ENCODE measurements around the gene SPARC. TPM values are rescaled to one million over a fixed set of nuclear protein-coding genes. Genes with fewer than 3 reads are reported as not detected.
"Not testable (repeated sequence)": the region's sequence is repeated elsewhere in the genome, so short reads cannot be mapped to it uniquely, and the experiment has no call there.

Gene SPARC
- total RNA-seq, 1 experiment from 2014 or later = not detected

DNA sequence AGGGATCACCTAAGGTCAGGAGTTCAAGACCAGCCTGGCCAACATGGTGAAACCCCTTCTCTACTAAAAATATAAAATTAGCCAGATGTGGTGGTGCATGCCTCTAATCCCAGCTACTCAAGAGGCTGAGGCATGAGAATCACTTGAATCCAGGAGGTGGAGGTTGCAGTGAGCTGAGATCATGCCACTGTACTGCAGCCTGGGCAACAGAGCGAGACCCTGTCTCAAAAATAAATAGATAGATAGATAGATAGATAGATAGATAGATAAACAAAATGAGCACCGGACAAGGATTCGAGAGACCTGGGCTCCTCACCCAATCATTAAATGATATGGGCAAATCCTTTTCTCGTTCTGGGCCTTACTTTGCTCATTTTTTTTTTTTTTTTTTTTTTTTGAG, 11.4 kb upstream of the SPARC start:
- H3K27me3 ChIP-seq (ENCODE audit: low read length); H3K36me3 ChIP-seq (ENCODE audit: insufficient read depth, low read length); H3K9me2 ChIP-seq (replicated peaks; ENCODE audit: insufficient read depth, low read length); H3K9me3 ChIP-seq (ENCODE audit: low read length); H3K4me2 ChIP-seq (ENCODE audit: low read depth, low read length, poor library complexity, severe bottlenecking); H3K79me2 ChIP-seq (ENCODE audit: low read length); H2AFZ ChIP-seq (ENCODE audit: low read length); H3K27ac ChIP-seq (ENCODE audit: low read length); H3K4me3 ChIP-seq (ENCODE audit: low read length); H3K9ac ChIP-seq (ENCODE audit: low read length); DNase-seq; H4K20me1 ChIP-seq (ENCODE audit: insufficient read depth, low read depth, low read length): not testable (repeated sequence)
- peaks cover 39% of the 10 kb centered on the region for H3K4me1 ChIP-seq (ENCODE audit: low read length)

DNA sequence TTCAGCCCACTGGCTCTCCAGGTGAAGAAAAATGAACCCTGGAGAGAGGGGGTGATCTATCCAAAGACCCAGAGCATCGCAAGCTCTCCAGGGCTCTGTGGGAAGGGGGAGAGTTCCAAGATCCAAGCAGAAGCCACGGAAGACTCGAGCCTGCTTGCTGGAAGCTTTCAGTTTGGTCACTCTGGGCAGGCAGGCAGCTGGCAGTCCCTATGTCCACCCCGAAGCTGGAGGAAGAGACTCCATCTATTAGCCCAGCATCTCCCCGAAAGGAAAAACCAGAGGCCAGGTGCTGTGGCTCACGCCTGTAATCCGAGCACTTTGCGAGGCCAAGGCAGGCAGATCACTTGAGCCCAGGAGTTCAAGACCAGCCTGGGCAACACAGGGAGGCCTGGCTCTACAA, 10.7 kb upstream of the SPARC start:
- Histone ChIP-seq H2AFZ (ENCODE audit: low read length) (no peak overlapping the region), H3K4me3 (ENCODE audit: low read length) (no peak overlapping the region), H3K9me2 (replicated peaks; ENCODE audit: insufficient read depth, low read length) (no peaks in the 10 kb centered on the region), H4K20me1 (ENCODE audit: insufficient read depth, low read depth, low read length) (no peaks in the 10 kb centered on the region), H3K9ac (ENCODE audit: low read length) (no peak overlapping the region), H3K36me3 (ENCODE audit: insufficient read depth, low read length) (no peaks in the 10 kb centered on the region), H3K27me3 (ENCODE audit: low read length) (no peaks in the 10 kb centered on the region), H3K9me3 (ENCODE audit: low read length) (no peaks in the 10 kb centered on the region), H3K4me2 (ENCODE audit: low read depth, low read length, poor library complexity, severe bottlenecking) (no peak overlapping the region), H3K27ac (ENCODE audit: low read length) (no peak overlapping the region), H3K79me2 (ENCODE audit: low read length) (no peaks in the 10 kb centered on the region), H3K4me1 (ENCODE audit: low read length) (peaks cover 33% of the 10 kb centered on the region)
- DNase-seq = no peak

DNA sequence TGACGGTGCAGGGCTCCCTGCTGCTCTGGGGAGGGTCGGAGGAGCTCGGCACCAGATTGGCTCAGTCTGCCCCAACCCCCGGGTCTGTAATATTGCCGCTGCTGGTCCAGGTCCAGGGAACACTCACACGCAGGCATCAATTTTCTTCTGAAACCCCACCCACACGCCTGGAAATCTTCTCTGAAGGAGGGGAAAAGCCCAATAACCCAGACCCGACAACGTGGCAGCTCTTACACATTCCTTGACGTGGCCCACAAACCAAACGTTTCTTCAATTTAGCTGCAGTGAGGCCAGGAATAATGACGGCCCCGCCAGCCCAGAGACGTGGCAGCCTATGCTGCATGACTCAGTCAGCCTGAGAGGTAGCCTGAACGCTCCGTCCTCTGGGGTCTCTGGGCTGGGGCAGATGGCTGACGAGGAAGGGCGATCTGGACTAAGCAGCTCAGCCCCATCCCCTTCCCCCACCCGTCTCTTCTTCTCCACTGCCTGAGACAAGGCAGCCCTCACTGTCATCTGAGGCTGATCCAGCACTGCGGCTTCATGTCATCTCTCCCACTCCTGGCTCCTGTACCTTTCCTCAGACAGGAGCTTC, 9.9 kb upstream of the SPARC start:
- no peaks in the 10 kb centered on the region for H3K9me2 ChIP-seq (replicated peaks; ENCODE audit: insufficient read depth, low read length)
- no peak overlapping the region for H2AFZ ChIP-seq (ENCODE audit: low read length)
- H3K9me3 ChIP-seq (ENCODE audit: low read length) = no peaks in the 10 kb centered on the region
- no peaks in the 10 kb centered on the region for H4K20me1 ChIP-seq (ENCODE audit: insufficient read depth, low read depth, low read length)
- H3K4me3 ChIP-seq (ENCODE audit: low read length) = no peak overlapping the region
- H3K4me2 ChIP-seq (ENCODE audit: low read depth, low read length, poor library complexity, severe bottlenecking) = no peak overlapping the region
- H3K27ac ChIP-seq (ENCODE audit: low read length) = no peak overlapping the region
- no peak overlapping the region for H3K9ac ChIP-seq (ENCODE audit: low read length)
- H3K79me2 ChIP-seq (ENCODE audit: low read length) = no peaks in the 10 kb centered on the region
- no peaks in the 10 kb centered on the region for H3K27me3 ChIP-seq (ENCODE audit: low read length)
- DNase-seq = no peak
- peaks cover 24% of the 10 kb centered on the region for H3K4me1 ChIP-seq (ENCODE audit: low read length)
- H3K36me3 ChIP-seq (ENCODE audit: insufficient read depth, low read length) = no peaks in the 10 kb centered on the region

DNA sequence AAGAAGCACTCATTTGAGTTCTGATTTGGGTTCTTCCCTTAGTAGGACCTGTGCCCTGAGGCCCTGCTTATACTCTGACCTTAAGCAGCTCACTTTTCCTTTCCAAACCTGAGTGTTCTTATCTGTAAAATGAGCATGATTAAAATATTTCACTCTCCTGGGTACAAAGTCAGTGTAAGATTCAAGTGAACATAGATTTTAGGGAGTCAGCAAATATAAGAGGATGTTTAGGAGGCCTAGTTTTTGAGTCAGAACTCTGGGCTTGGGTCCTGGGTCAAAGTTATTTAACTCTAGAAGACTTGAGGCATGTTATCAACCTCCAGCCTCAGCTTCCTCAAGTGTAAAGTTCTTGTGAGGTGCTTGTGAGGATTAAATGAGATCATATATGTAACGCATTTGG, 8.7 kb upstream of the SPARC start:
- no peaks in the 10 kb centered on the region for H3K27me3 ChIP-seq (ENCODE audit: low read length)
- no peak overlapping the region for H2AFZ ChIP-seq (ENCODE audit: low read length)
- no peak overlapping the region for H3K9ac ChIP-seq (ENCODE audit: low read length)
- H3K9me2 ChIP-seq (replicated peaks; ENCODE audit: insufficient read depth, low read length) = no peaks in the 10 kb centered on the region
- no peaks in the 10 kb centered on the region for H4K20me1 ChIP-seq (ENCODE audit: insufficient read depth, low read depth, low read length)
- no peaks in the 10 kb centered on the region for H3K79me2 ChIP-seq (ENCODE audit: low read length)
- no peak for DNase-seq
- H3K4me2 ChIP-seq (ENCODE audit: low read depth, low read length, poor library complexity, severe bottlenecking) = no peak overlapping the region
- H3K9me3 ChIP-seq (ENCODE audit: low read length) = no peaks in the 10 kb centered on the region
- no peak overlapping the region for H3K27ac ChIP-seq (ENCODE audit: low read length)
- no peaks in the 10 kb centered on the region for H3K36me3 ChIP-seq (ENCODE audit: insufficient read depth, low read length)
- H3K4me1 ChIP-seq (ENCODE audit: low read length) = peaks cover 13% of the 10 kb centered on the region
- no peak overlapping the region for H3K4me3 ChIP-seq (ENCODE audit: low read length)

DNA sequence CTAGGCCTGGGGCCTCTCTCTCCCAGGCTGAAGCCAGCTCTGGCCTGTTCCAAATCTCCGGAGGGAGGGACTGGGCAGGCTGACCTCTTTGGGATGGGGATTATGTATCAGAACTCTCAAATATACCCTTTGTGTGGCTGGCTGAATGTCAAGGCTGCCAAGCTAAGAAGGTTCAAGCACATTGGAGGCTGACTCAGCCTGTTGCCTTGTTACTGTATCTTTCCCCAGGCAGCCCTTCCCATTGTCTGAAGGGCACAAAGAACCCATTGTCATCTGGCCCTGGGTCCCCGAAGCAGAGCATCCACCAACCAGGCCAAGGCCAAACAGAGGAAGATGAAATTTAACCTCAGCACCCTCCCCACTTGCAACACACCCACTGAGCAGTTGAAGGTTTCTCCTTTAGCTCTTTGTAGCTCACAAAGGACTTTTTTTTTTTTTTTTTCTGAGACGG, 7.3 kb upstream of the SPARC start:
- Histone ChIP-seq H3K27me3 (ENCODE audit: low read length) (no peaks in the 10 kb centered on the region), H3K9me3 (ENCODE audit: low read length) (no peaks in the 10 kb centered on the region), H3K9ac (ENCODE audit: low read length) (no peak overlapping the region), H3K4me2 (ENCODE audit: low read depth, low read length, poor library complexity, severe bottlenecking) (no peak overlapping the region), H3K36me3 (ENCODE audit: insufficient read depth, low read length) (no peaks in the 10 kb centered on the region), H3K4me3 (ENCODE audit: low read length) (no peak overlapping the region), H3K27ac (ENCODE audit: low read length) (no peak overlapping the region), H3K4me1 (ENCODE audit: low read length) (peaks cover 3% of the 10 kb centered on the region), H4K20me1 (ENCODE audit: insufficient read depth, low read depth, low read length) (no peaks in the 10 kb centered on the region), H2AFZ (ENCODE audit: low read length) (no peak overlapping the region), H3K9me2 (replicated peaks; ENCODE audit: insufficient read depth, low read length) (no peaks in the 10 kb centered on the region), H3K79me2 (ENCODE audit: low read length) (no peaks in the 10 kb centered on the region)
- DNase-seq = no peak

DNA sequence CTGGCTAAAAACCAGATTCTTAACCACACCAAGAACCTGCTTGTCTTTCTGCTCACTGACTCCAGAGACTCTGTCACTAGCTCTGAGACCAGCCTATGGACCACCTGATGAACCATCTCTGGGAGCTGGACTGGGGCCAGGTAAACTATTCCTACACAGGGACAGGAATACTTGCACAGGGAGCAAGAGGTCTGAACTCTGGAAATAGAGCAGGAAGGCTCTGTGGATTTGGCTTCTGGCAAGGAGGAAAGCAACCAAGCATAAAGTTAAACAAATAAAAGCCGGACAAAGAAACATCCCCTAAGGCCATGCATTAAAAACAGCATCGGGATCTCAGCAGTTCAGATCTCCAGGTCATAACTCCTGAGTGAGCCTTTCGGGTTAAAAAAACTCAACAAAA, 5.6 kb upstream of the SPARC start:
- DNase-seq = no peak
- no peaks in the 10 kb centered on the region for H3K9me2 ChIP-seq (replicated peaks; ENCODE audit: insufficient read depth, low read length)

DNA sequence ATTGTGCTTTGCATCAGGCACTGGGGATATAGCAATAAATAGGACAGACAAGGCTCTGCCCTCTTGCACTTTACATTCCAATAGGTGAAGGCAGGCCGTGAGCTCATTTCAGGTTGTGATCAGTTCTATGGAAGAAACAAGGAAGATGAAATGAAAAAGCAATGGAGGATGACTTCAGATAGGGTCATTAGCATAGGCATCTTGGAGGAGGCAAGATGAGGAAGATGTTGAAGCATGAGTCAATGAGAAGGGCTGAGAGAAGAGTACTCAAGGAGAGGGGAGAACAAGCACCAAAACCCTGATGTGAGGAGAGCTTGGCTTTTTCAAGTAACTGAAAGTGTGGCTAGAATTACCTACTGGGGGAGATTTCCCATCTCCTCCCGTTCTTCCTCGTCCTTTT, 5.0 kb upstream of the SPARC start:
- Histone ChIP-seq H3K9me3 (ENCODE audit: low read length) (no peaks in the 10 kb centered on the region), H3K79me2 (ENCODE audit: low read length) (no peaks in the 10 kb centered on the region), H3K27ac (ENCODE audit: low read length) (no peak overlapping the region), H3K4me2 (ENCODE audit: low read depth, low read length, poor library complexity, severe bottlenecking) (no peak overlapping the region), H3K9ac (ENCODE audit: low read length) (no peak overlapping the region), H2AFZ (ENCODE audit: low read length) (no peak overlapping the region), H3K36me3 (ENCODE audit: insufficient read depth, low read length) (no peaks in the 10 kb centered on the region), H4K20me1 (ENCODE audit: insufficient read depth, low read depth, low read length) (no peaks in the 10 kb centered on the region), H3K4me1 (ENCODE audit: low read length) (peaks cover 2% of the 10 kb centered on the region; the same call in 1 of the 2 replicates), H3K9me2 (replicated peaks; ENCODE audit: insufficient read depth, low read length) (no peaks in the 10 kb centered on the region), H3K4me3 (ENCODE audit: low read length) (no peak overlapping the region), H3K27me3 (ENCODE audit: low read length) (no peaks in the 10 kb centered on the region)
- DNase-seq = no peak

More for the DNA sequence above, 5.6 kb upstream of the SPARC start:
- no peaks in the 10 kb centered on the region for H4K20me1 ChIP-seq (ENCODE audit: insufficient read depth, low read depth, low read length)
- no peak overlapping the region for H3K4me2 ChIP-seq (ENCODE audit: low read depth, low read length, poor library complexity, severe bottlenecking)
- H3K4me1 ChIP-seq (ENCODE audit: low read length) = no peaks in the 10 kb centered on the region
- no peak overlapping the region for H3K4me3 ChIP-seq (ENCODE audit: low read length)
- H3K79me2 ChIP-seq (ENCODE audit: low read length) = no peaks in the 10 kb centered on the region
- H3K9me3 ChIP-seq (ENCODE audit: low read length) = no peaks in the 10 kb centered on the region
- no peak overlapping the region for H2AFZ ChIP-seq (ENCODE audit: low read length)
- H3K9ac ChIP-seq (ENCODE audit: low read length) = no peak overlapping the region
- no peak overlapping the region for H3K27ac ChIP-seq (ENCODE audit: low read length)
- no peaks in the 10 kb centered on the region for H3K36me3 ChIP-seq (ENCODE audit: insufficient read depth, low read length)
- H3K27me3 ChIP-seq (ENCODE audit: low read length) = no peaks in the 10 kb centered on the region

DNA sequence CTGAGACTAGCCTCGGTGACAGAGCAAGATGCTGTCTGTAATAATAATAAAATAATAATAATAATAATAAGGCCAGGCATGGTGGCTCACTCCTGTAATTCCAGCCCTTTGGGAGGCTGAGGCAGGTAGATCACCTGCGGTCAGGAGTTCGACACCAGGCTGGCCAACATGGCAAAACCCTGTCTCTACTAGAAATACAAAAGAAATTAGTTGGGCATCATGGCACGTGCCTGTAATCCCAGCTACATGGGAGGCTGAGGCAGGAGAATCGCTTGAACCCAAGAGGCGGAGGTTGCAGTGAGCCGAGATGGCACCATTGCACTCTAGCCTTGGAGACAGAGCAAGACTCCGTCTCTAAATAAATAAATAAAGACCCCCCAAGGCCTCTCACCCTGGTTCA, 2.9 kb upstream of the SPARC start:
- not testable (repeated sequence) for H3K9me3 ChIP-seq (ENCODE audit: low read length); H3K4me3 ChIP-seq (ENCODE audit: low read length); H3K4me2 ChIP-seq (ENCODE audit: low read depth, low read length, poor library complexity, severe bottlenecking); H3K27ac ChIP-seq (ENCODE audit: low read length); DNase-seq; H3K27me3 ChIP-seq (ENCODE audit: low read length); H3K4me1 ChIP-seq (ENCODE audit: low read length); H4K20me1 ChIP-seq (ENCODE audit: insufficient read depth, low read depth, low read length); H3K79me2 ChIP-seq (ENCODE audit: low read length); H2AFZ ChIP-seq (ENCODE audit: low read length); H3K9ac ChIP-seq (ENCODE audit: low read length); H3K9me2 ChIP-seq (replicated peaks; ENCODE audit: insufficient read depth, low read length); H3K36me3 ChIP-seq (ENCODE audit: insufficient read depth, low read length)

DNA sequence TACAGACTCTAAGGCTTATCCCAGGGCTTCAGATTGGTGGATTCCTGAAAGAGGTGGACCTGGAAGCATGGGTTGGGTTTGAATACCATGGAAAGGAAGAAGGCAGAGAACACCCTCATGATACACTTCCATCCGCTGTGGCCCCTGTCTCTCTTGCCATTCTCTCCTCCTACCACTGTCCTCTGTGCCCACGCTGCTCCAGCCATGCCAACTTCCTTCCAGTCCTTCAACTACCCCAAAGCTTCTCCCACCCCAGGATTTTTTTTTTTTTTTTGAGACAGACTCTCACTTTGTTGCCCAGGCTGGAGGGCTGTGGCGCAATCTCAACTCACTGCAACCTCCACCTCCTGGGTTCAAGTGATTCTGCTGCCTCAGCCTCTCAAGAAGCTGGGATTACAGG, 1.7 kb upstream of the SPARC start:
- H3K4me2 ChIP-seq (ENCODE audit: low read depth, low read length, poor library complexity, severe bottlenecking) = no peak overlapping the region

More for the DNA sequence above, 1.7 kb upstream of the SPARC start:
- no peaks in the 10 kb centered on the region for H3K27me3 ChIP-seq (ENCODE audit: low read length)
- no peak overlapping the region for H3K27ac ChIP-seq (ENCODE audit: low read length)
- no peaks in the 10 kb centered on the region for H3K9me3 ChIP-seq (ENCODE audit: low read length)
- DNase-seq = no peak
- H3K4me1 ChIP-seq (ENCODE audit: low read length) = peaks cover 2% of the 10 kb centered on the region; the same call in 1 of the 2 replicates
- H3K4me3 ChIP-seq (ENCODE audit: low read length) = no peak overlapping the region
- no peak overlapping the region for H2AFZ ChIP-seq (ENCODE audit: low read length)
- no peak overlapping the region for H3K9ac ChIP-seq (ENCODE audit: low read length)
- H3K36me3 ChIP-seq (ENCODE audit: insufficient read depth, low read length) = no peaks in the 10 kb centered on the region
- H3K9me2 ChIP-seq (replicated peaks; ENCODE audit: insufficient read depth, low read length) = no peaks in the 10 kb centered on the region
- no peaks in the 10 kb centered on the region for H3K79me2 ChIP-seq (ENCODE audit: low read length)
- H4K20me1 ChIP-seq (ENCODE audit: insufficient read depth, low read depth, low read length) = no peaks in the 10 kb centered on the region
